Measurements from ENCODE around the gene GREM1.

- TF ChIP-seq POLR2AphosphoS5 (IDR thresholded peaks at IDR 0.05; ENCODE audit: low read depth, low read length): no peak
- no peak for TF ChIP-seq POLR2A (IDR thresholded peaks at IDR 0.05; ENCODE audit: low read depth, low read length)
- no peak for TF ChIP-seq SPI1 (IDR thresholded peaks at IDR 0.05; ENCODE audit: low read depth, low read length)
Measured at GRCh38 chr15:32674681-32675080, 43.1 kb upstream of the GREM1 start.
